Measurements from ENCODE around the gene PTK7. TPM values are rescaled to one million over a fixed set of nuclear protein-coding genes. Genes with fewer than 3 reads are reported as not detected.
A peak's percentile ranks its signal among the peaks of the same experiment; 100 is the strongest.

Gene PTK7
- total RNA-seq, 1 donor from 2014 or later = 4.3 TPM

DNA sequence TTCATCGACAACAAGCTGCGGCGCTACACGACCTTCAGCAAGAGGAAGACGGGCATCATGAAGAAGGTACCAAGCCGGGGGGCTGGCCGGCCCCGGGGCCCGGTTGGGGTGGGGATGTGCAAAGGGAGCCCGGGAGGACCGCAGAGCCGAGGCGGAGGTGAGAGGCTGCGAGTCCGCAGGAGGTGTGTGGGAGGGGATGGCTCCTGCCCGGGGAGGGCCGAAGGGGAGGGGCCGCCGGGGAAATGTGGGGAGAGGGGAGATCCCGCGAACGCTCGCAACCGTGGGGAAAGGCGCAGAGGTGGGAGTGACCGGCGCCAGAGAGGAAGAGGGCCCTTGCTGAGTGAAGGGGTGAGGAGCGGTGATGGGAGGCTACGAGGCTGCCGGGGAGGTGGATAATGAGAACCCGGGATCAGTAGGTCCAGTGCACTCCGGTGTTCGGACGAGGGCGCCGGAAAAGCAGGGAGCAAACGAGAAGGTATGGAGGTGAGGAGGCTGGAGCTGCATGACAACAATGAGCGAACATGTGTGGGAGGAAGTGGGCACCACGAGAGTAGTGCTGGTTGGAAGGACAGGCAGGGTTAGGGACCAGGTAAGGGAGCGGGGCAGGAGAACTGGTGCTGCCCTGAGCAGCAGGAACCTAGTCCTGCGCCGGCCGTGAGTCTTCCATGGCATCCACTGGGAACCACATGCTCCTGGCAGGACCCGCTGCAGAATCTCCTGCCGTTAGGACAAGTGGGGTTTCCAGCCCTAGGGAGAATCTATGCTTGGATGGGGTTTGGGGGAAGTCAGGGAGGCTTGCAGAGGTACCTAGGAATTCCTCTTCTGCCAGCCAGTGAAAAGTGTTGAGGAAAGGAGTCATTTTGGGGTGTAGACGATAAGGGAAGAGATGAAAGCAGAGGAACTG is 96.2 kb downstream of the PTK7 start:
- DNase-seq = peak; percentile 88
- Mint-ChIP-seq H3K4me3 (peak overlapping the region; percentile 94), H3K4me1 (peaks cover 39% of the 10 kb centered on the region), H3K36me3 (ENCODE audit: low read depth) (peaks cover 38% of the 10 kb centered on the region), H3K27me3 (no peaks in the 10 kb centered on the region), H3K27ac (peak overlapping the region; percentile 88), H3K9me3 (no peaks in the 10 kb centered on the region)
- intact Hi-C loops (cut with micrococcal nuclease) = loop anchor here (1.0 to 5.0 kb wide), 8 partner anchors 75 to 720 kb away; partner anchors contain the start of genes ABCC10, GTPBP2, POLH and POLR1C

DNA sequence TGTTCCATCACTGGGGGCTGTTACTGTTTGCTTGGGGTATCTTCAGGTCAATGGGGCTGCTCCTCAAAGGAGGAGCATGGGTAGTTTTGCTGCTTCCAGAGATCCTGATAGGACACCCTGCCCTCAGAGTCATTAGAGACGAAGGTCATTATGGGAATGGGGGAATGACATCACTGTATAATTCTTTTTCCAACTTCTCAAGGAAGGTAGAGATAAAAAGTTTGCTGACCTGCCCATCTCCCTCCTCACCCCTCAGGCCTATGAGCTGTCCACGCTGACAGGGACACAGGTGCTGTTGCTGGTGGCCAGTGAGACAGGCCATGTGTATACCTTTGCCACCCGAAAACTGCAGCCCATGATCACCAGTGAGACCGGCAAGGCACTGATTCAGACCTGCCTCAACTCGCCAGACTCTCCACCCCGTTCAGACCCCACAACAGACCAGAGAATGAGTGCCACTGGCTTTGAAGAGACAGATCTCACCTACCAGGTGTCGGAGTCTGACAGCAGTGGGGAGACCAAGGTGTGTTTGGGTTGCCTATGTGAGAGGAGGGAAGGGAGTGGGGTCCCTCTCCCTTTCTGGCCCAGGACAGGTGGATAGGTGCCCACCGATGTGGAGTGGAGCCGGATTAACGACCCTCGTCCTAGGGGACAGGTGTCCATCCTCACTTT is 97.6 kb downstream of the PTK7 start:
- no peaks in the 10 kb centered on the region for H3K27me3 Mint-ChIP-seq
- no peaks in the 10 kb centered on the region for H3K9me3 Mint-ChIP-seq
- H3K36me3 Mint-ChIP-seq (ENCODE audit: low read depth) = peaks cover 48% of the 10 kb centered on the region
- peak overlapping the region; percentile 94 for H3K4me3 Mint-ChIP-seq
- H3K4me1 Mint-ChIP-seq = peaks cover 39% of the 10 kb centered on the region
- peak overlapping the region; percentile 34 for H3K27ac Mint-ChIP-seq
- no peak for DNase-seq
- intact Hi-C loops (cut with micrococcal nuclease) = loop anchor here (1.0 to 5.0 kb wide), 10 partner anchors 9 to 721 kb away; partner anchors contain the start of genes ABCC10, CUL9, GTPBP2 and MEA1

DNA sequence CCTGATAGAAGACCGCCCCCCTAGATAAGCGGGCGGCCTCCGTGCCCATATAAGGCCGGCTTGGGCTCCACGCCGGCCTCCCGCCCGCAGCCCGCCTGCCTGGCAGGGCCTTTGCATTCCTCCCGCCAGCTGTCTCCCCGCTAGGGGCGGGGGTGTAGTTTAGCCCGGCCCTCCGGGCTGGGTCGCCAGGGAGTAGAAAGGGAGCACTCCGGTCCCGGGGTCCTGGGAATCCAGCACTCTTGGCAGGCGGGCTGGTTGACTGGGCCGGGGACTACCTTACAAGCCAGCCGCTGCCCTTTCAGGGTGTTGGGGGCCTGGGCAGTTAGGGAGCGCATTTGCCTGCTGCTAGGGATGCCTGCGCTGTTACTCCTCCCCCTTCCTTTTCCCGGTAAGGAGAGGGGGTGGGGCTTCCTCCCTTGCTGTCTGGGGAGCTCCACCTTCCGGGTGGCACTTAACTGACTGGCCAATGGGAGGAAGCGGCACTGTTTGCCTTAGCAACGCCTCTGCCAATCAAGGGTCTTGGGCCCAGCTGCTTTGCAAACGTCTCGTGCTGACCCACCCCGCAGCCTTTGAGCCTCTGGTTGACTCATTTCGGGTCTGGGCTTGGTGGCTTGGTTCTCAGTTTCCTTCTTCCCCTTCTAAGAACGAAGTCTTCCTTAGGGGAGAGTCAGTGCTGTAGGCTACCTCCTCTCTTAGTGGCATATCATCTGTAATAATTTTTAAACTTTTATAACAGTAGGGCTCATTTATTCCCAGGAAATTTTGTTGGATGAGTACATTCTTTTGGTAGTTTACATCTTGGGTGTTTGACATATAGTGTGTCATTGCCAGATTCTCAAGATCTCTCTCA is 98.4 kb downstream of the PTK7 start:
- intact Hi-C loops (cut with micrococcal nuclease) = loop anchor here (1.0 to 5.0 kb wide), 10 partner anchors 8 to 722 kb away; partner anchors contain the start of genes ABCC10, CUL9, GTPBP2 and MEA1
- no peaks in the 10 kb centered on the region for H3K27me3 Mint-ChIP-seq
- DNase-seq = peak; percentile 99
- H3K4me1 Mint-ChIP-seq = peaks cover 39% of the 10 kb centered on the region
- no peaks in the 10 kb centered on the region for H3K9me3 Mint-ChIP-seq
- H3K36me3 Mint-ChIP-seq (ENCODE audit: low read depth) = peaks cover 55% of the 10 kb centered on the region
- peak overlapping the region; percentile 84 for H3K27ac Mint-ChIP-seq
- H3K4me3 Mint-ChIP-seq = peak overlapping the region; percentile 94

DNA sequence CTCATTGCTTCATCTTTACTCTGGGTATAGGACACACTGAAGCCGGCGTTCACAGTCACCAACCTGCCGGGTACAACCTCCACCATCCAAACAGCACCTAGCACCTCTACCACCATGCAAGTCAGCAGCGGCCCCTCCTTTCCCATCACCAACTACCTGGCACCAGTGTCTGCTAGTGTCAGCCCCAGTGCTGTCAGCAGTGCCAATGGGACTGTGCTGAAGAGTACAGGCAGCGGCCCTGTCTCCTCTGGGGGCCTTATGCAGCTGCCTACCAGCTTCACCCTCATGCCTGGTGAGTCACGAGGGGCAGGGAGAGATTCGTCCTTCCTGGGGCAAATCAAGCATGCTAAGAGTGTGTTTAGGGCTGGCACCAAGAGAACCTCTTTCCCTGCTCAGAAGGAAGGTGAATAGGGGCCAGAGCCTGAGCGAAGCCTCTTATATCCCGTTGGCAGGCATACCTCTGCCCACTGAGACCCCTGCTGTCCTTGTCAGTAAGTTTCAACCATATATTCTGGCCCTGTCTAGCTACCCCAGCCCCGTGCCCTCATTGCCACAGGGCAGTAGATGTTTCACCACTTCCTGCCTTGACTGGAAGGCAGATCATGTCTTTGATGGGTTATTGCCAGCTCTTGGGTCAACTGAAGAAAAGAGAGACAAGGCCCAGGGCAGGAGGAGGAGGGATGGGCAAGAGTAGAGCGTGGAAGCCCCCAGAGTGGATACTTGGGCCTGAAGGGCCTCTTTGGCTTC is 99.7 kb downstream of the PTK7 start:
- H3K36me3 Mint-ChIP-seq (ENCODE audit: low read depth) = peaks cover 56% of the 10 kb centered on the region
- DNase-seq = no peak

DNA sequence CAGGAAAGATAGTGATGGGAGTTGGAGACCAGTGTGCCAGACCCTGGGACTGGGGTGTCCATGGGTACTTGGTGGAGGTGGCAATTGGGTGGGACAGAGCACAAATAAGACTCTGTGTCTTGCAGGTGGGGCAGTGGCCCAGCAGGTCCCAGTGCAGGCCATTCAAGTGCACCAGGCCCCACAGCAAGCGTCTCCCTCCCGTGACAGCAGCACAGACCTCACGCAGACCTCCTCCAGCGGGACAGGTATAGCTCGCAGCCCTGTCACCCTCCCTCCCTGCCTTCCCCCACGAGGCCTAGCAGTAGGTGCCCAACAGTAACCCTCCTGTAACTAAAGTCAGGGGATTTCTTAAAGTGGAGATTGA is 100.3 kb downstream of the PTK7 start:
- Mint-ChIP-seq H3K27ac (peak overlapping the region; percentile 72), H3K9me3 (no peaks in the 10 kb centered on the region), H3K4me1 (peaks cover 36% of the 10 kb centered on the region), H3K4me3 (no peak overlapping the region), H3K36me3 (ENCODE audit: low read depth) (peaks cover 58% of the 10 kb centered on the region), H3K27me3 (no peaks in the 10 kb centered on the region)
- DNase-seq = no peak
- intact Hi-C loops (cut with micrococcal nuclease) = no loop called here

More for the DNA sequence above, 99.7 kb downstream of the PTK7 start:
- Mint-ChIP-seq H3K4me1 (peaks cover 34% of the 10 kb centered on the region), H3K9me3 (no peaks in the 10 kb centered on the region), H3K4me3 (no peak overlapping the region), H3K27ac (peak overlapping the region; percentile 72), H3K27me3 (no peaks in the 10 kb centered on the region)
- intact Hi-C loops (cut with micrococcal nuclease) = loop anchor here (2.0 kb wide), 1 partner anchor 193 kb away; the partner anchor contains the start of gene ZNF318

DNA sequence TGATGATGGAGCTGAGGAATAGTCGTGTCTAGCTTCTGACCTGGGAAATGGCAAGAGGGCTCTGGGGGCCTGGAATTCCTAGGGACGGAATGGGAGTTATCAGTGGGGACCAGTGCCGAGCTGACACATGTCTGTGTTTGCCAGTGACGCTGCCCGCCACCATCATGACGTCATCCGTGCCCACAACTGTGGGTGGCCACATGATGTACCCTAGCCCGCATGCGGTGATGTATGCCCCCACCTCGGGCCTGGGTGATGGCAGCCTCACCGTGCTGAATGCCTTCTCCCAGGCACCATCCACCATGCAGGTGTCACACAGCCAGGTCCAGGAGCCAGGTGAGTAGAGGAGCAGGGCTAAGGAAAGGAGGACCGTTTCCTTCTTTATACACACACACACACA is 102.0 kb downstream of the PTK7 start:
- Mint-ChIP-seq H3K36me3 (ENCODE audit: low read depth) (peaks cover 54% of the 10 kb centered on the region), H3K27me3 (no peaks in the 10 kb centered on the region), H3K4me3 (no peak overlapping the region), H3K9me3 (no peaks in the 10 kb centered on the region), H3K4me1 (peaks cover 38% of the 10 kb centered on the region), H3K27ac (no peak overlapping the region)
- DNase-seq = no peak
- intact Hi-C loops (cut with micrococcal nuclease) = no loop called here

DNA sequence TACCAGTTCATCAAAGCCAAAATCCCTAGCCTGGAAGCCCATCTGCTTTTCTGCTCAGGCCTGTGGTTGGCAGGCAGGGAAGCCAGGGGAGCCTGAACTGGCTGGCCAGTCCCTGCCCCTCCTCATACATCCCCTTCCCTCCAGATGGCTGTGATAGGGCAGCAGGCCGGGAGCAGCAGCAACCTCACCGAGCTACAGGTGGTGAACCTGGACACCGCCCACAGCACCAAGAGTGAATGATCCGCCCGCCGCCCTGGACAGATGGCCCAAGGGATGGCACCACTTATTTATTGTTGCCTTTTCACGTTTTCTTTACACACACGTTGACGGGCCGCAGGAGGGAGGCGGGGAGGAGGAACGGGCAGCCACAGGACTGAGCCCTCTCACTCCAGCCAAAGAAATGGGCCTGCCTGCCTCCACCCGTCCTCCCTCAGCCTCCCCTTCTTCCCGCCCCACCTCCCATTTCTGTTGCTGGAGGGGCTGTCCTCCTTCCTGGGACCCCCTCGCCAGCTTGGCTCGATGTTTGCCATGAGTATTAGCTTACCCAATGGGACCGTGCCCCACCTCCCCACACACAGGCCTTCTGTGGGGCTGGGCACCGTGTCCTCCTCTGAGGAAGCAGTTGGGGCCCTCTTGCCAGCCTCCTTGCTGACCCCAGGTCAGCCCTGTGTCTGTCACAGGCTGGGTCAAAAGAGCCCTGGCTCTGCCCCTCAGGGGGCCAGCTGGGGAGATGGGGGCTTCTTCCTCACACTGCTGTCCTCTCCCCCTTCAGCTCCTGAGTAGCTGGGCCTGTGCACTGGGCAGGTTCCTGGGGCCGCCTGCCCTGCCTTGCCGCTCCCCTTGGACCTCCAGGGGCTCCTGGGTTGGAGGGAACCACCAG is 103.1 kb downstream of the PTK7 start:
- peaks cover 49% of the 10 kb centered on the region for H3K36me3 Mint-ChIP-seq (ENCODE audit: low read depth)
- DNase-seq = no peak
- H3K4me3 Mint-ChIP-seq = no peak overlapping the region
- no peaks in the 10 kb centered on the region for H3K27me3 Mint-ChIP-seq
- intact Hi-C loops (cut with micrococcal nuclease) = no loop called here
- no peaks in the 10 kb centered on the region for H3K9me3 Mint-ChIP-seq
- H3K27ac Mint-ChIP-seq = no peak overlapping the region
- peaks cover 38% of the 10 kb centered on the region for H3K4me1 Mint-ChIP-seq

DNA sequence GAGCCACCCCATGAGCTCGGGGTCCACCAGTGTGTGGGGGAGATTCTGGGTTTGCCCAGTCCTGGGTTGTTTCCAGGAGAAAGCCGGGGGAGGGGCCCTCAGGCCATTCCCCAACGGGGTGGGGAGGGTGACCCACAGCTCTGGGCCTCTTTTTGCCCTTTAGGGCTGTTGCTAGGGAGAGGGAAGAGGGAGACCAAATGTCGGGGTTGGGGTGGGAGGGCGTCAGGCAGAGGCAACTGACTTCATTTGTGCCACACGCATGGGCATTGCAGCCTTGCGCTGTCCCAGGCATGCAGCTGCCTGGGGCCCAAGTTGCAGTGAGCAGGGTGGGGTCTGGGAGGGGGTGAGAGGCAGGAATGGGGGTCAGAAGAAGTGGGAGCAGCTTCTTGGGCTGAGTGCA is 103.9 kb downstream of the PTK7 start:
- peak overlapping the region; percentile 7 for H3K27ac Mint-ChIP-seq
- H3K27me3 Mint-ChIP-seq = no peaks in the 10 kb centered on the region

DNA sequence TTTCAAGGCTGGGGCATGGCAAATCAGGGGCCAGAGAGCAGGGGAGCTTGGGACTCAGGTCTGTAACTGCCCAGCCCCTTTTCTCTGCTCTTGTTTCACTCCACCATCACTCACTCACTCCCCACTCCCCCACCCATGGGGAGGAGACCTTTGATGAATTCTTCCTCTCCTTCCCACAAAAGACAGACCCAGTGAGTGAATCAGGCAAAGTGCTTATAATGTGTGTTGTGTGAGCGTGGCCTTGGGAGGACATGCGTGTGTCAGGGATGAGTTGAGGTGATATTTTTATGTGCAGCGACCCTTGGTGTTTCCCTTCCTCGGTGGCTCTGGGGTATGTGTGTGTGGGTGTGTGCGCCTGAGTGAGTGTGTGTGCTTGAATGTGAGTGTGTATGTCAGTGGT is 104.9 kb downstream of the PTK7 start:
- H3K36me3 Mint-ChIP-seq (ENCODE audit: low read depth) = peaks cover 42% of the 10 kb centered on the region
- H3K27ac Mint-ChIP-seq = peak overlapping the region; percentile 94
- intact Hi-C loops (cut with micrococcal nuclease) = no loop called here
- H3K9me3 Mint-ChIP-seq = no peaks in the 10 kb centered on the region
- H3K27me3 Mint-ChIP-seq = no peaks in the 10 kb centered on the region
- no peak for DNase-seq
- H3K4me1 Mint-ChIP-seq = peaks cover 39% of the 10 kb centered on the region
- H3K4me3 Mint-ChIP-seq = peak overlapping the region; percentile 27

More for the DNA sequence above, 103.9 kb downstream of the PTK7 start:
- no peak for DNase-seq
- Mint-ChIP-seq H3K4me1 (peaks cover 41% of the 10 kb centered on the region), H3K4me3 (no peak overlapping the region), H3K9me3 (no peaks in the 10 kb centered on the region), H3K36me3 (ENCODE audit: low read depth) (peaks cover 50% of the 10 kb centered on the region)
- intact Hi-C loops (cut with micrococcal nuclease) = no loop called here

DNA sequence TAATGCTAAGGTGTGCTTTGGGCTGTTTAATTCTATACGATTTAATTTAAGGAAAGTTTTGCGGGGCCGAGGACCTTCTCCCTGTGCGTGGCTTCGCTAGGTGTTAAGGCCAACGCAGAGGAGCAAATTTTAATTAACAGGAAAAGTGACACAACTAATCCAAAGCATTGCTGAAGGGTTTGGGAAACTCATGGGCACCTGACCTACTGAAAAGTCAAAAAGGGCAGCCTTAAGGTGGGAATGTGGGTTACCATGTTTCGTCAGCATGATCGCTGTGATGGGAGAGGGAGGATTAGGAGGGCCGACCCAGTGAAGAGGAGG is 105.5 kb downstream of the PTK7 start:
- Mint-ChIP-seq H3K27ac (peak overlapping the region; percentile 94), H3K9me3 (no peaks in the 10 kb centered on the region), H3K27me3 (no peaks in the 10 kb centered on the region)

DNA sequence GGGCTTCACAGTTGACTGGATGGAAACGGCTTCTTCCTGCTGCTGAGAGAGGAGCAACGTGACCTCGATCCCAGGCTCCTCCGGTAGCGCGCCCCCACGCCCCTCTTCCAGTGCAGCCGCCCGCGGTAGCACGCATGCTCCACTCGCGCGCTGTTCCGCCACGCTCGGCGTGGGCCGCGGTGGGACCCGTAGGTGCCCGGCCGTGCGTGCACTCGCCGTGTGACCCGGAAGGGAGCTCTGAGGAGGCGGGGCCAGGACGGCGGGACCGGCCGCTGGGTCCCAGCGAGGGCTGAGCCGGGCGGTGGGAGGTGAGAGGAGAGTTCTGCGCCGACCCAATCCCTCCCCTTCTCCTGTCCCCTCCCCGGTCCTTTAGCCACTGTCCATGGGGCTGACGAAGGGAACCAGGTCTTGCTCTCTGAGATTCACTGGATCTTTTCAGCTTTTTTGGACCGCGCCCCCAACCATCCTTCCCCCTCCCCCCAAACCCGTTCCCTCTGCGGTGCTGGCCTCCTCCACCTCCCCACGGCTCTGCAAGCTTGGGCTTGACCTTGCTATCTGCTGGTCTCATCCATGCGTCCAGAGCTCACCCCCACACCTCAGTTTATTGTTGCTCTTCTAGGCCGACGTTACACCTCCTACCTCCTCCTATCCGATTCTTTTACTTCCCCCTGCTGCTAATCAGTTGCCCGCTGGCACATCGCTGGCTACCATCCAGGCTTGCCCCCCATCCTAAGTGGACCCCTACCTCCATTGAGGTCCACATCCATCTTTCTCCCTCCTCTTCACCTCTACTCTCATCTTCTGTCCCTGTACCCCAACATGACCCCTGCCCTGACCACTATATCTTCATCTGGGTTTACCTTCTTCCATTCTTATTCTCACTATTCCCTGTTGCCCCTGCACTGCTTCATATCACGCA is 106.1 kb downstream of the PTK7 start, which contains the start of gene CUL9:
CUL9 (plus strand) TSS at position 255 of the 919 bp plus-strand sequence. CDS start 2,115 bp downstream, outside the sequence.
- Mint-ChIP-seq H3K27me3 (no peaks in the 10 kb centered on the region), H3K4me1 (peaks cover 36% of the 10 kb centered on the region), H3K9me3 (no peaks in the 10 kb centered on the region), H3K27ac (peak within 1 kb of the TSS; percentile 94), H3K4me3 (peak within 1 kb of the TSS; percentile 94), H3K36me3 (ENCODE audit: low read depth) (peaks cover 41% of the 10 kb centered on the region)
- intact Hi-C loops (cut with micrococcal nuclease) = loop anchor here (1.0 kb wide), 1 partner anchor 8 kb away; no protein-coding TSS in a partner anchor
- peak; percentile 97 for DNase-seq

More for the DNA sequence above, 105.5 kb downstream of the PTK7 start:
- DNase-seq = no peak
- Mint-ChIP-seq H3K36me3 (ENCODE audit: low read depth) (peaks cover 41% of the 10 kb centered on the region), H3K4me1 (peaks cover 36% of the 10 kb centered on the region), H3K4me3 (peak overlapping the region; percentile 94)
- intact Hi-C loops (cut with micrococcal nuclease) = no loop called here
